Vagina (tissue), 2 donors: Measurements from ENCODE around the gene GIPC3.
"Not testable (repeated sequence)": the region's sequence is repeated elsewhere in the genome, so short reads cannot be mapped to it uniquely, and the experiment has no call there.

Experiments used
- CTCF ChIP-seq, 3 experiments: fragments of 450-650 bp in 2 of 3; fragments of 200-600 bp in 1 of 3; sonication (generic) in 1 of 3; IDR thresholded peaks; one replicate each; pipeline ENCODE4 v1.5.1; 2017 to 2019; ENCODE audit warnings: antibody characterized with exemption in 3 of 3, mild to moderate bottlenecking in 2 of 3, moderate library complexity in 2 of 3
- POLR2A ChIP-seq, 2 donors: fragments of 450-650 bp; IDR thresholded peaks; one replicate each; pipeline ENCODE4 v1.6.1; 2017; ENCODE audit warnings: antibody characterized with exemption in 2 of 2, mild to moderate bottlenecking in 2 of 2, moderate library complexity in 2 of 2
- POLR2AphosphoS5 ChIP-seq, 2 donors: sonication (generic); formaldehyde crosslinking; IDR thresholded peaks; one replicate each; pipeline ENCODE4 v1.9.0; 2017; ENCODE audit warnings: antibody characterized with exemption in 2 of 2, mild to moderate bottlenecking in 2 of 2, low read depth in 1 of 2; ENCODE audit not compliant: insufficient read depth in 1 of 2

DNA sequence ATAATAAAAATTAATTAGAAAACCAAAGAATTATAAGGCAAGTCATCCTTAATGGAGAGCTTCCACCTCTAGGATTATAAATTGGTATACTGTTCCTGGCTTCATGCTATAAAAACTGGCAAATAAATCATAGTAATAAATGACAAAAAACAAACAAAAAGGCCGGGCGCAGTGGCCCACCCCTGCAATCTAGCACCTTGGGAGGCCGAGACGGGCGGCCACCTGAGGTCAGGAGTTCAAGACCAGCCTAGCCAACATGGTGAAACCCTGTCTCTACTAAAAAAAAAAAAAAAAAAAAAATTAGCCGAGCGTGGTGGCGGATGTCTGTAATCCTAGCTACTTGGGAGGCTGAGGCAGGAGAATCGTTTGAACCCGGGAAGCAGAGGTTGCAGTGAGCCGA lies 15.2 kb upstream of the GIPC3 start:
- not testable (repeated sequence) for TF ChIP-seq POLR2A (IDR thresholded peaks at IDR 0.05); CTCF (IDR thresholded peaks at IDR 0.05); POLR2AphosphoS5 (IDR thresholded peaks at IDR 0.05; ENCODE audit: insufficient read depth in 1 of 2, low read depth in 1 of 2)
